ENCODE results near the gene KHDC4. TPM values are rescaled to one million over a fixed set of nuclear protein-coding genes. Genes with fewer than 3 reads are reported as not detected.

The KHDC4 gene
- total and polyA plus RNA-seq, 4 donors, result 15.4 to 63.1 (median 34.6) TPM

- ATAC-seq (ENCODE audit: insufficient read depth, low FRiP score), result no peak
- 90 to 94% methylated on average over 6 of the region's 6 CpGs for WGBS, 2 donors
These were observed 53.3 kb downstream of the KHDC4 start for GRCh38 chr1:155880950-155881349.

GRCh38 chr1:155880251-155880650, 54.0 kb downstream of the KHDC4 start:
- DNase-seq (no peak), ATAC-seq (ENCODE audit: insufficient read depth, low FRiP score) (no peak)
- no peaks in the 10 kb centered on the region for H3K4me1 ChIP-seq (ENCODE audit: control insufficient read depth in 5 of 5, insufficient read depth in 5 of 5, low read length in 5 of 5)
- no peaks in the 10 kb centered on the region for H3K27me3 ChIP-seq (ENCODE audit: control insufficient read depth in 3 of 3, insufficient read depth in 3 of 3, low read length in 2 of 3)
- no peaks in the 10 kb centered on the region for H3K9me3 ChIP-seq (ENCODE audit: control insufficient read depth in 4 of 4, insufficient read depth in 3 of 4, low read length in 3 of 4)
- H3K4me3 ChIP-seq, result no peak overlapping the region
- 96 to 98% methylated on average over 2 of the region's 2 CpGs for WGBS, 2 donors
- H3K9ac ChIP-seq (ENCODE audit: insufficient read depth in 1 of 2, low read length in 2 of 2), result no peak overlapping the region
- H3K27ac ChIP-seq (ENCODE audit: low read depth in 1 of 2, low read length in 1 of 2), result no peak overlapping the region
- H3K36me3 ChIP-seq (ENCODE audit: control insufficient read depth in 4 of 4, insufficient read depth in 4 of 4, low read length in 4 of 4), result peaks cover 0 to 4% (median 0%) of the 10 kb centered on the region in 4 donors
- no peak for TF ChIP-seq CTCF (IDR thresholded peaks at IDR 0.05; ENCODE audit: control extremely low read depth, extremely low read depth)

More at GRCh38 chr1:155880950-155881349, 53.3 kb downstream of the KHDC4 start:
- Histone ChIP-seq H3K27ac (ENCODE audit: low read depth in 1 of 2, low read length in 1 of 2) (no peak overlapping the region), H3K9me3 (ENCODE audit: control insufficient read depth in 4 of 4, insufficient read depth in 3 of 4, low read length in 3 of 4) (no peaks in the 10 kb centered on the region), H3K36me3 (ENCODE audit: control insufficient read depth in 4 of 4, insufficient read depth in 4 of 4, low read length in 4 of 4) (peaks cover 0 to 6% (median 0%) of the 10 kb centered on the region in 4 donors), H3K4me3 (no peak overlapping the region), H3K4me1 (ENCODE audit: control insufficient read depth in 5 of 5, insufficient read depth in 5 of 5, low read length in 5 of 5) (no peaks in the 10 kb centered on the region), H3K27me3 (ENCODE audit: control insufficient read depth in 3 of 3, insufficient read depth in 3 of 3, low read length in 2 of 3) (no peaks in the 10 kb centered on the region), H3K9ac (ENCODE audit: insufficient read depth in 1 of 2, low read length in 2 of 2) (no peak overlapping the region)
- no peak for TF ChIP-seq CTCF (IDR thresholded peaks at IDR 0.05; ENCODE audit: control extremely low read depth, extremely low read depth)
- no peak for DNase-seq

GRCh38 chr1:155877945-155878344, 56.3 kb downstream of the KHDC4 start:
- Histone ChIP-seq H3K27me3 (ENCODE audit: control insufficient read depth in 3 of 3, insufficient read depth in 3 of 3, low read length in 2 of 3) (no peaks in the 10 kb centered on the region), H3K4me3 (no peak overlapping the region), H3K9me3 (ENCODE audit: control insufficient read depth in 4 of 4, insufficient read depth in 3 of 4, low read length in 3 of 4) (no peaks in the 10 kb centered on the region), H3K4me1 (ENCODE audit: control insufficient read depth in 5 of 5, insufficient read depth in 5 of 5, low read length in 5 of 5) (no peaks in the 10 kb centered on the region), H3K36me3 (ENCODE audit: control insufficient read depth in 4 of 4, insufficient read depth in 4 of 4, low read length in 4 of 4) (peaks cover 0 to 4% (median 0%) of the 10 kb centered on the region in 4 donors), H3K27ac (ENCODE audit: low read depth in 1 of 2, low read length in 1 of 2) (no peak overlapping the region), H3K9ac (ENCODE audit: insufficient read depth in 1 of 2, low read length in 2 of 2) (no peak overlapping the region)
- no peak for TF ChIP-seq CTCF (IDR thresholded peaks at IDR 0.05; ENCODE audit: control extremely low read depth, extremely low read depth)
- DNase-seq (no peak), ATAC-seq (ENCODE audit: insufficient read depth, low FRiP score) (no peak)
- 90 to 97% methylated on average over 2 of the region's 2 CpGs for WGBS, 2 donors

- Histone ChIP-seq H3K9me3 (ENCODE audit: control insufficient read depth in 4 of 4, insufficient read depth in 3 of 4, low read length in 3 of 4) (no peaks in the 10 kb centered on the region), H3K4me1 (ENCODE audit: control insufficient read depth in 5 of 5, insufficient read depth in 5 of 5, low read length in 5 of 5) (peaks cover 0 to 3% (median 0%) of the 10 kb centered on the region in 5 donors), H3K9ac (ENCODE audit: insufficient read depth in 1 of 2, low read length in 2 of 2) (no peak overlapping the region), H3K36me3 (ENCODE audit: control insufficient read depth in 4 of 4, insufficient read depth in 4 of 4, low read length in 4 of 4) (peaks cover 0 to 2% (median 0%) of the 10 kb centered on the region in 4 donors), H3K4me3 (no peak overlapping the region), H3K27ac (ENCODE audit: low read depth in 1 of 2, low read length in 1 of 2) (no peak overlapping the region), H3K27me3 (ENCODE audit: control insufficient read depth in 3 of 3, insufficient read depth in 3 of 3, low read length in 2 of 3) (no peaks in the 10 kb centered on the region)
- DNase-seq, result peak; percentile 22 to 47 (median 41)
- no peak for ATAC-seq (ENCODE audit: insufficient read depth, low FRiP score)
- WGBS, 2 donors, result 75 to 80% methylated on average over 9 of the region's 9 CpGs
- TF ChIP-seq CTCF (IDR thresholded peaks at IDR 0.05; ENCODE audit: control extremely low read depth, extremely low read depth), result no peak
These were observed 60.4 kb downstream of the KHDC4 start for GRCh38 chr1:155873860-155874259.

Data from lung (tissue), 12 donors.